ENCODE data around the gene BRINP2. TPM values are rescaled to one million over a fixed set of nuclear protein-coding genes. Genes with fewer than 3 reads are reported as not detected.

BRINP2 gene
- polyA plus RNA-seq, 2 of the 4 experiments (the other 2 are of a cell fraction): 0.04 to 0.09 TPM

DNA sequence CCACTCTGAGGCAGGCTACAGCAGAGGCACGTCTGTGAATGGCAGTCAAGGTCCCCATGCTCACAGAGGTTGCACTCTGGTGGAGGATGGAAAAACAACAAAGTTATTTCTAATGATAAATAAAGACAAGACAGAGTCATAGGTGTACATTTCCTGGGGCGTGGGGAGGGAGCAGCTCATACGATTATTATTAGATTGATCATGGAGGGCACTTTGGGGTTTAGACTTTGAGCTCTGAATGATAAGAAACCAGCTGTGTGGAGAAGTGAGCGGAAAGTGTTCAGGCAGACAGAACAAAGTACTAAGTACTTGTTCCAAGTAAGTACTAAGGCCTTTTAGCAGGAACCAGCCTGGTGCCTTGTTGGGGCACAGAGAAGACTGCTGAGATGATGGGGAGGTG lies 86.8 kb downstream of the BRINP2 start:
- DNase-seq (ENCODE audit: low read depth in 1 of 2, low spot score in 1 of 2): no peak
- Histone ChIP-seq H3K27ac (no peak overlapping the region), H3K9me3 (no peaks in the 10 kb centered on the region), H3K4me1 (peaks cover 18% of the 10 kb centered on the region), H3K4me2 (no peak overlapping the region), H3K4me3 (no peak overlapping the region)
- ChIA-PET CTCF (interaction anchor here (1.0 kb wide), 3 partner anchors 12 to 688 kb away, joined by 3 read pairs; no protein-coding TSS in a partner anchor), POLR2A (no interaction called here)
- WGBS (ENCODE audit: missing lambda C conversion rate): 64% methylated on average over 4 of the region's 4 CpGs
- peak in 1 of 2 experiments; percentile 15; a peak in 1 of 6 replicates for ATAC-seq
- no peak for FAIRE-seq
- TF ChIP-seq MYC (IDR thresholded peaks at IDR 0.05; ENCODE audit: borderline replicate concordance, low read length) (no peak), RARB (CRISPR knock-in tag; IDR thresholded peaks at IDR 0.05) (no peak), CBX8 (IDR thresholded peaks at IDR 0.05) (no peak), HEYL (CRISPR knock-in tag; IDR thresholded peaks at IDR 0.05) (no peak), KDM5A (IDR thresholded peaks at IDR 0.05) (no peak), MAFK (IDR thresholded peaks at IDR 0.05; ENCODE audit: partially characterized antibody) (no peak), RFX5 (IDR thresholded peaks at IDR 0.05) (no peak), RNF2 (IDR thresholded peaks at IDR 0.05; ENCODE audit: borderline replicate concordance, low read depth) (no peak), NR3C1 (IDR thresholded peaks at IDR 0.05) (no peak), CHD2 (IDR thresholded peaks at IDR 0.05; ENCODE audit: low read length, partially characterized antibody) (no peak), EHF (CRISPR knock-in tag; IDR thresholded peaks at IDR 0.05) (no peak), CEBPB (IDR thresholded peaks at IDR 0.05) (no peak), NFE2L2 (conservative IDR thresholded peaks at IDR 0.05; ENCODE audit: low read length) (no peak), JUN (IDR thresholded peaks at IDR 0.05) (no peak), FOSL2 (IDR thresholded peaks at IDR 0.05) (no peak), FOSL2 (CRISPR knock-in tag; IDR thresholded peaks at IDR 0.05) (no peak)
- TF ChIP-seq, protein P1, sequence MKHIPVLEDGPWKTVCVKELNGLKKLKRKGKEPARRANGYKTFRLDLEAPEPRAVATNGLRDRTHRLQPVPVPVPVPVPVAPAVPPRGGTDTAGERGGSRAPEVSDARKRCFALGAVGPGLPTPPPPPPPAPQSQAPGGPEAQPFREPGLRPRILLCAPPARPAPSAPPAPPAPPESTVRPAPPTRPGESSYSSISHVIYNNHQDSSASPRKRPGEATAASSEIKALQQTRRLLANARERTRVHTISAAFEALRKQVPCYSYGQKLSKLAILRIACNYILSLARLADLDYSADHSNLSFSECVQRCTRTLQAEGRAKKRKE (CRISPR knock-in tag; IDR thresholded peaks at IDR 0.05; ENCODE audit: low read depth): no peak
- TF ChIP-seq, protein P2, sequence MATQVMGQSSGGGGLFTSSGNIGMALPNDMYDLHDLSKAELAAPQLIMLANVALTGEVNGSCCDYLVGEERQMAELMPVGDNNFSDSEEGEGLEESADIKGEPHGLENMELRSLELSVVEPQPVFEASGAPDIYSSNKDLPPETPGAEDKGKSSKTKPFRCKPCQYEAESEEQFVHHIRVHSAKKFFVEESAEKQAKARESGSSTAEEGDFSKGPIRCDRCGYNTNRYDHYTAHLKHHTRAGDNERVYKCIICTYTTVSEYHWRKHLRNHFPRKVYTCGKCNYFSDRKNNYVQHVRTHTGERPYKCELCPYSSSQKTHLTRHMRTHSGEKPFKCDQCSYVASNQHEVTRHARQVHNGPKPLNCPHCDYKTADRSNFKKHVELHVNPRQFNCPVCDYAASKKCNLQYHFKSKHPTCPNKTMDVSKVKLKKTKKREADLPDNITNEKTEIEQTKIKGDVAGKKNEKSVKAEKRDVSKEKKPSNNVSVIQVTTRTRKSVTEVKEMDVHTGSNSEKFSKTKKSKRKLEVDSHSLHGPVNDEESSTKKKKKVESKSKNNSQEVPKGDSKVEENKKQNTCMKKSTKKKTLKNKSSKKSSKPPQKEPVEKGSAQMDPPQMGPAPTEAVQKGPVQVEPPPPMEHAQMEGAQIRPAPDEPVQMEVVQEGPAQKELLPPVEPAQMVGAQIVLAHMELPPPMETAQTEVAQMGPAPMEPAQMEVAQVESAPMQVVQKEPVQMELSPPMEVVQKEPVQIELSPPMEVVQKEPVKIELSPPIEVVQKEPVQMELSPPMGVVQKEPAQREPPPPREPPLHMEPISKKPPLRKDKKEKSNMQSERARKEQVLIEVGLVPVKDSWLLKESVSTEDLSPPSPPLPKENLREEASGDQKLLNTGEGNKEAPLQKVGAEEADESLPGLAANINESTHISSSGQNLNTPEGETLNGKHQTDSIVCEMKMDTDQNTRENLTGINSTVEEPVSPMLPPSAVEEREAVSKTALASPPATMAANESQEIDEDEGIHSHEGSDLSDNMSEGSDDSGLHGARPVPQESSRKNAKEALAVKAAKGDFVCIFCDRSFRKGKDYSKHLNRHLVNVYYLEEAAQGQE (IDR thresholded peaks at IDR 0.05): no peak
- TF ChIP-seq, protein P3, sequence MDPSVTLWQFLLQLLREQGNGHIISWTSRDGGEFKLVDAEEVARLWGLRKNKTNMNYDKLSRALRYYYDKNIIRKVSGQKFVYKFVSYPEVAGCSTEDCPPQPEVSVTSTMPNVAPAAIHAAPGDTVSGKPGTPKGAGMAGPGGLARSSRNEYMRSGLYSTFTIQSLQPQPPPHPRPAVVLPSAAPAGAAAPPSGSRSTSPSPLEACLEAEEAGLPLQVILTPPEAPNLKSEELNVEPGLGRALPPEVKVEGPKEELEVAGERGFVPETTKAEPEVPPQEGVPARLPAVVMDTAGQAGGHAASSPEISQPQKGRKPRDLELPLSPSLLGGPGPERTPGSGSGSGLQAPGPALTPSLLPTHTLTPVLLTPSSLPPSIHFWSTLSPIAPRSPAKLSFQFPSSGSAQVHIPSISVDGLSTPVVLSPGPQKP (IDR thresholded peaks at IDR 0.05; ENCODE audit: low read depth, low read length): no peak

DNA sequence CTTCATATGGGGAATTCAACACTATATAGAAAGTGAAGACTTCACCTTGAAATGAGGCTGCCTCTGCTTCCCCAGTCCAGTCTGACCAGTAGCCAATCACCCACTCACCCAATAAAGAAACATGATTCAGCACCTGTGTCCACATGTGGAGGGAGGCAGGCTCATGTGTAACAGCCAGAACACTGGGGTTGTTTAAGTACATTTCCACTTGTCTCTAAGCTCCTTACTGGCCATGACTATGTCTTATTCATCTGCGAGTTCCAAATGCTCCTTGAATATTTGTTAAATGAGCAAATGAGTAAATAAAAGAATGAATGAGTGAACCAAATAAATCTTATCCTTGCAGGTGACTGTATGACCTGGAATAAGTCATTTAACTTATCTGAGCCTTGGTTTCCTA lies 100.1 kb downstream of the BRINP2 start:
- Histone ChIP-seq H3K4me2 (no peak overlapping the region), H3K4me1 (no peaks in the 10 kb centered on the region), H3K9me3 (no peaks in the 10 kb centered on the region), H3K27ac (no peak overlapping the region), H3K4me3 (no peak overlapping the region)
- WGBS (ENCODE audit: missing lambda C conversion rate): 4% methylated on average over 1 of the region's 1 CpG
- POLR2A ChIA-PET: no interaction called here
- no peak for FAIRE-seq
- CTCF ChIA-PET: interaction anchor here (0.8 to 1.0 kb wide), 2 partner anchors 10 to 15 kb away, joined by 3 read pairs; no protein-coding TSS in a partner anchor
- no peak for ATAC-seq
- DNase-seq (ENCODE audit: low read depth in 1 of 2, low spot score in 1 of 2): no peak
- no peak for TF ChIP-seq ZC3H11A (IDR thresholded peaks at IDR 0.05)
- TF ChIP-seq HDAC2 (IDR thresholded peaks at IDR 0.05): no peak
- TF ChIP-seq, protein P4, sequence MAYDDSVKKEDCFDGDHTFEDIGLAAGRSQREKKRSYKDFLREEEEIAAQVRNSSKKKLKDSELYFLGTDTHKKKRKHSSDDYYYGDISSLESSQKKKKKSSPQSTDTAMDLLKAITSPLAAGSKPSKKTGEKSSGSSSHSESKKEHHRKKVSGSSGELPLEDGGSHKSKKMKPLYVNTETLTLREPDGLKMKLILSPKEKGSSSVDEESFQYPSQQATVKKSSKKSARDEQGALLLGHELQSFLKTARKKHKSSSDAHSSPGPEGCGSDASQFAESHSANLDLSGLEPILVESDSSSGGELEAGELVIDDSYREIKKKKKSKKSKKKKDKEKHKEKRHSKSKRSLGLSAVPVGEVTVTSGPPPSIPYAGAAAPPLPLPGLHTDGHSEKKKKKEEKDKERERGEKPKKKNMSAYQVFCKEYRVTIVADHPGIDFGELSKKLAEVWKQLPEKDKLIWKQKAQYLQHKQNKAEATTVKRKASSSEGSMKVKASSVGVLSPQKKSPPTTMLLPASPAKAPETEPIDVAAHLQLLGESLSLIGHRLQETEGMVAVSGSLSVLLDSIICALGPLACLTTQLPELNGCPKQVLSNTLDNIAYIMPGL (CRISPR knock-in tag; IDR thresholded peaks at IDR 0.05; ENCODE audit: borderline replicate concordance): no peak
- no peak for TF ChIP-seq CBX8 (IDR thresholded peaks at IDR 0.05)
- TF ChIP-seq, protein P2 (IDR thresholded peaks at IDR 0.05): no peak
- TF ChIP-seq MAZ (IDR thresholded peaks at IDR 0.05; ENCODE audit: borderline replicate concordance, low read depth, low read length): no peak
- TF ChIP-seq, protein P3 (IDR thresholded peaks at IDR 0.05; ENCODE audit: low read depth, low read length): no peak
- TF ChIP-seq JUN (IDR thresholded peaks at IDR 0.05): no peak
- TF ChIP-seq HOXB5 (CRISPR knock-in tag; IDR thresholded peaks at IDR 0.05): no peak
- TF ChIP-seq RCOR1 (IDR thresholded peaks at IDR 0.05; ENCODE audit: low read depth, low read length): no peak
- TF ChIP-seq RNF2 (IDR thresholded peaks at IDR 0.05; ENCODE audit: borderline replicate concordance, low read depth): no peak
- TF ChIP-seq ESRRA (IDR thresholded peaks at IDR 0.05; ENCODE audit: borderline replicate concordance, low read length): no peak

All from A549 (cell line).